Uterus (tissue), 4 donors: Measurements from ENCODE around the gene SDK2. TPM values are rescaled to one million over a fixed set of nuclear protein-coding genes. Genes with fewer than 3 reads are reported as not detected.

Experiments
- DNase-seq, 2 donors: peaks; one replicate each; pipeline ENCODE4 v3.0.0-alpha.2; 2019 to 2020
- H3K27ac ChIP-seq, 2 donors: fragments of 200-600 bp; sonication (generic); 1 replicate in 1 of 2; 2 replicates in 1 of 2; pipeline ENCODE4 v1.5.1; 2016 to 2018
- H3K27me3 ChIP-seq, 2 donors: fragments of 200-600 bp; sonication (generic); one replicate each; pipeline ENCODE4 v1.5.1; 2018 to 2019; ENCODE audit warnings: control low read depth in 1 of 2
- H3K36me3 ChIP-seq, 2 donors: fragments of 200-600 bp; sonication (generic); one replicate each; pipeline ENCODE4 v1.5.1; 2019; ENCODE audit warnings: control low read depth in 1 of 2
- H3K4me1 ChIP-seq, 2 donors: fragments of 200-600 bp; sonication (generic); one replicate each; pipeline ENCODE4 v1.5.1; 2018 to 2019; ENCODE audit warnings: control low read depth in 1 of 2
- H3K4me3 ChIP-seq, 2 donors: fragments of 200-600 bp; sonication (generic); 1 replicate in 1 of 2; 2 replicates in 1 of 2; pipeline ENCODE4 v1.5.1; 2018 to 2019; ENCODE audit warnings: mild to moderate bottlenecking in 1 of 2
- H3K9me3 ChIP-seq, 2 donors: fragments of 200-600 bp; sonication (generic); one replicate each; pipeline ENCODE4 v1.5.1; 2019; ENCODE audit warnings: control low read depth in 1 of 2
- CTCF ChIP-seq, 4 experiments: fragments of 200-600 bp in 2 of 4; fragments of 450-650 bp in 2 of 4; sonication (generic) in 2 of 4; IDR thresholded peaks; one replicate each; pipeline ENCODE4 v1.5.1; 2016 to 2019; ENCODE audit warnings: antibody characterized with exemption in 4 of 4, mild to moderate bottlenecking in 2 of 4, moderate library complexity in 1 of 4
- POLR2A ChIP-seq, 2 donors: fragments of 450-650 bp; IDR thresholded peaks; one replicate each; pipeline ENCODE4 v1.6.1; 2016; ENCODE audit warnings: antibody characterized with exemption in 2 of 2, mild to moderate bottlenecking in 1 of 2, moderate library complexity in 1 of 2
- intact Hi-C: fragments of 100-400 bp; cut with DNase I; formaldehyde crosslinking; loops from one replicate; pipeline ENCODE4 v1.15.1; 2023; ENCODE audit warnings: low total_unique reads
- total RNA-seq, 4 donors: library from RNA; depleted of rRNA in 3 of 4; stranded (reverse); fragments of >200 nt in 3 of 4; gene quantifications; one replicate each; pipeline versions ENCODE4 v1.1.0 to v1.2.4, GENCODE V29; 2014 to 2023
- donor health status: DM: yes; HTN: yes; CAD: no.

SDK2 gene
- total RNA-seq, 4 donors from 2014 or later = 1.1 to 5.0 TPM; not detected in 2

GRCh38 chr17:73307130-73307529 lies 337.1 kb downstream of the SDK2 start:
- peak overlapping the region; percentile 97 to 99 for H3K27ac ChIP-seq
- H3K27me3 ChIP-seq = no peaks in the 10 kb centered on the region
- no peaks in the 10 kb centered on the region for H3K9me3 ChIP-seq
- intact Hi-C loops = no loop called here
- no peaks in the 10 kb centered on the region for H3K4me1 ChIP-seq
- TF ChIP-seq CTCF (IDR thresholded peaks at IDR 0.05) (no peak), POLR2A (IDR thresholded peaks at IDR 0.05) (no peak)
- H3K4me3 ChIP-seq = peak overlapping the region in 1 of 2 donors; percentile 1
- no peaks in the 10 kb centered on the region for H3K36me3 ChIP-seq
- no peak for DNase-seq

- H3K4me3 ChIP-seq = peak overlapping the region in 1 of 2 donors; percentile 36
- intact Hi-C loops = no loop called here
- H3K4me1 ChIP-seq = peaks cover 0 to 5% of the 10 kb centered on the region in 2 donors
- H3K27ac ChIP-seq = peak overlapping the region; percentile 97 to 99
- TF ChIP-seq CTCF (IDR thresholded peaks at IDR 0.05) = no peak
- no peak for TF ChIP-seq POLR2A (IDR thresholded peaks at IDR 0.05)
- no peaks in the 10 kb centered on the region for H3K9me3 ChIP-seq
- H3K36me3 ChIP-seq = no peaks in the 10 kb centered on the region
- H3K27me3 ChIP-seq = no peaks in the 10 kb centered on the region
- DNase-seq = no peak
Measured at GRCh38 chr17:73305845-73306836, 338.1 kb downstream of the SDK2 start.

- intact Hi-C loops = no loop called here
- Histone ChIP-seq H3K4me1 (peaks cover 4 to 5% of the 10 kb centered on the region in 2 donors), H3K4me3 (peak overlapping the region; percentile 24 to 36), H3K27ac (peak overlapping the region; percentile 97 to 99), H3K27me3 (no peaks in the 10 kb centered on the region), H3K9me3 (no peaks in the 10 kb centered on the region), H3K36me3 (no peaks in the 10 kb centered on the region)
- no peak for TF ChIP-seq POLR2A (IDR thresholded peaks at IDR 0.05)
- TF ChIP-seq CTCF (IDR thresholded peaks at IDR 0.05) = peak in 3 of 4 experiments; percentile 13 to 49 (median 18)
- DNase-seq = peak; percentile 63 to 77
Measured at GRCh38 chr17:73304971-73305812, 339.1 kb downstream of the SDK2 start.

GRCh38 chr17:73304438-73304837 lies 339.8 kb downstream of the SDK2 start:
- intact Hi-C loops = no loop called here
- H3K27ac ChIP-seq = peak overlapping the region; percentile 97 to 99
- TF ChIP-seq POLR2A (IDR thresholded peaks at IDR 0.05) (no peak), CTCF (IDR thresholded peaks at IDR 0.05) (no peak)
- H3K27me3 ChIP-seq = no peaks in the 10 kb centered on the region
- H3K9me3 ChIP-seq = no peaks in the 10 kb centered on the region
- H3K4me1 ChIP-seq = peaks cover 10 to 12% of the 10 kb centered on the region in 2 donors
- peak overlapping the region; percentile 24 to 36 for H3K4me3 ChIP-seq
- no peak for DNase-seq
- H3K36me3 ChIP-seq = no peaks in the 10 kb centered on the region
